H9 (cell line): ENCODE data around the gene TPSB2. TPM values are rescaled to one million over a fixed set of nuclear protein-coding genes. Genes with fewer than 3 reads are reported as not detected.

Experiments used
- DNase-seq: peaks from one replicate; pipeline ENCODE4 v3.0.0-alpha.2; 2017
- H2AFZ ChIP-seq: one replicate; pipeline ENCODE4 v1.6.1; 2013; ENCODE audit warnings: mild to moderate bottlenecking, low read length, control low read depth, moderate library complexity
- H2AK5ac ChIP-seq: 2 replicates; pipeline ENCODE4 v1.6.1; 2013; ENCODE audit warnings: low read length, control low read depth, mixed read lengths; ENCODE audit not compliant: insufficient read length
- H2BK120ac ChIP-seq: one replicate; pipeline ENCODE4 v1.6.1; 2013; ENCODE audit warnings: low read depth, mild to moderate bottlenecking, low read length, control low read depth, inconsistent platforms; ENCODE audit not compliant: poor library complexity, severe bottlenecking
- H2BK12ac ChIP-seq: 2 replicates; pipeline ENCODE4 v1.6.1; 2013; ENCODE audit warnings: low read length, control low read depth, mixed read lengths, low read depth; ENCODE audit not compliant: insufficient read length
- H2BK15ac ChIP-seq: 2 replicates; pipeline ENCODE4 v1.6.1; 2013; ENCODE audit warnings: low read depth, low read length, control low read depth
- H2BK20ac ChIP-seq: one replicate; pipeline ENCODE4 v1.6.1; 2013; ENCODE audit warnings: low read depth, mild to moderate bottlenecking, low read length, control low read depth, inconsistent platforms; ENCODE audit not compliant: poor library complexity, severe bottlenecking
- H2BK5ac ChIP-seq: 2 replicates; pipeline ENCODE4 v1.6.1; 2013; ENCODE audit warnings: low read length, control low read depth, mixed read lengths; ENCODE audit not compliant: insufficient read length
- H3K14ac ChIP-seq: 2 replicates; pipeline ENCODE4 v1.6.1; 2013; ENCODE audit warnings: low read length, control low read depth; ENCODE audit not compliant: insufficient read depth
- H3K18ac ChIP-seq: 2 replicates; pipeline ENCODE4 v1.6.1; 2013; ENCODE audit warnings: low read depth, mild to moderate bottlenecking, mixed read lengths, low read length, control low read depth; ENCODE audit not compliant: insufficient read length
- H3K23ac ChIP-seq: 2 replicates; pipeline ENCODE4 v1.6.1; 2013; ENCODE audit warnings: low read length, control low read depth, mixed read lengths, low read depth; ENCODE audit not compliant: insufficient read length
- H3K23me2 ChIP-seq: 2 replicates; pipeline ENCODE4 v1.6.1; 2013; ENCODE audit warnings: low read depth, mild to moderate bottlenecking, mixed read lengths, low read length, control low read depth; ENCODE audit not compliant: insufficient read length, poor library complexity, severe bottlenecking
- H3K27ac ChIP-seq: 2 replicates; pipeline ENCODE4 v1.5.1; 2013; ENCODE audit warnings: low read length, control low read depth, mixed read lengths, low read depth; ENCODE audit not compliant: insufficient read length
- H3K27me3 ChIP-seq: 2 replicates; pipeline ENCODE4 v1.6.1; 2013; ENCODE audit warnings: low read length, control low read depth, inconsistent platforms; ENCODE audit not compliant: insufficient read depth
- H3K4ac ChIP-seq: 2 replicates; pipeline ENCODE4 v1.6.1; 2013; ENCODE audit warnings: low read depth, mild to moderate bottlenecking, control low read depth, inconsistent platforms, low read length, moderate library complexity
- H3K4me1 ChIP-seq: 2 replicates; pipeline ENCODE4 v1.6.1; 2013; ENCODE audit warnings: low read length, control low read depth, inconsistent platforms; ENCODE audit not compliant: insufficient read depth
- H3K4me2 ChIP-seq: 2 replicates; pipeline ENCODE4 v1.6.1; 2013; ENCODE audit warnings: low read length, control low read depth, mixed read lengths; ENCODE audit not compliant: insufficient read length, insufficient read depth
- H3K56ac ChIP-seq: 2 replicates; pipeline ENCODE4 v1.6.1; 2013; ENCODE audit warnings: low read depth, mild to moderate bottlenecking, mixed read lengths, low read length, control low read depth; ENCODE audit not compliant: insufficient read length
- H3K79me1 ChIP-seq: 2 replicates; pipeline ENCODE4 v1.6.1; 2013; ENCODE audit warnings: low read depth, mild to moderate bottlenecking, moderate library complexity, low read length, control low read depth, inconsistent platforms; ENCODE audit not compliant: insufficient read depth, poor library complexity, severe bottlenecking
- H3K79me2 ChIP-seq: 2 replicates; pipeline ENCODE4 v1.6.1; 2013; ENCODE audit warnings: low read length, control low read depth, inconsistent platforms; ENCODE audit not compliant: insufficient read depth
- H3K9ac ChIP-seq: 2 replicates; pipeline ENCODE4 v1.6.1; 2013; ENCODE audit warnings: low read length, control low read depth, mixed read lengths; ENCODE audit not compliant: insufficient read length; ENCODE audit errors: extremely low read depth
- H3K9me3 ChIP-seq: one replicate; pipeline ENCODE4 v1.6.1; 2013; ENCODE audit warnings: low read depth, low read length, inconsistent platforms; ENCODE audit not compliant: control insufficient read depth
- H3T11ph ChIP-seq: one replicate; pipeline ENCODE4 v1.6.1; 2013; ENCODE audit warnings: mild to moderate bottlenecking, low read length, control low read depth, inconsistent platforms
- H4K20me1 ChIP-seq: one replicate; pipeline ENCODE4 v1.6.1; 2013; ENCODE audit not compliant: control insufficient read depth, insufficient read length, insufficient read depth
- H4K5ac ChIP-seq: 2 replicates; pipeline ENCODE4 v1.6.1; 2013; ENCODE audit warnings: low read depth, mild to moderate bottlenecking, mixed read lengths, low read length, control low read depth; ENCODE audit not compliant: insufficient read length
- H4K8ac ChIP-seq: replicated peaks from 2 replicates; pipeline ENCODE4 v1.6.1; 2013; ENCODE audit warnings: low read length, control low read depth, mixed read lengths, low read depth; ENCODE audit not compliant: insufficient read length
- H4K91ac ChIP-seq: 2 replicates; pipeline ENCODE4 v1.6.1; 2013; ENCODE audit warnings: low read depth, mild to moderate bottlenecking, moderate library complexity, mixed read lengths, low read length, control low read depth; ENCODE audit not compliant: insufficient read length
- H3K27ac Mint-ChIP-seq, 3 experiments: 2 replicates in 2 of 3; 3 replicates in 1 of 3; pipeline ENCODE4 v1.8.0; 2020 to 2021; ENCODE audit warnings: mixed read lengths in 3 of 3, mild to moderate bottlenecking in 1 of 3, moderate library complexity in 1 of 3
- H3K27me3 Mint-ChIP-seq: 2 replicates; pipeline ENCODE4 v1.8.0; 2021; ENCODE audit warnings: low read depth, mild to moderate bottlenecking, moderate library complexity, mixed read lengths
- H3K36me3 Mint-ChIP-seq, 3 experiments: 2 replicates in 2 of 3; 3 replicates in 1 of 3; pipeline ENCODE4 v1.8.0; 2020 to 2021; ENCODE audit warnings: low read depth in 3 of 3, mixed read lengths in 3 of 3; ENCODE audit not compliant: insufficient read depth in 1 of 3
- H3K4me1 Mint-ChIP-seq, 2 experiments: 2 replicates each; pipeline ENCODE4 v1.8.0; 2020; ENCODE audit warnings: mixed read lengths in 2 of 2
- H3K4me3 Mint-ChIP-seq, 2 experiments: 2 replicates in 1 of 2; 3 replicates in 1 of 2; pipeline ENCODE4 v1.8.0; 2020 to 2021; ENCODE audit warnings: mild to moderate bottlenecking in 2 of 2, mixed read lengths in 2 of 2, moderate library complexity in 1 of 2
- H3K9me3 Mint-ChIP-seq, 2 experiments: 2 replicates in 1 of 2; 3 replicates in 1 of 2; pipeline ENCODE4 v1.8.0; 2020; ENCODE audit warnings: mild to moderate bottlenecking in 2 of 2, mixed read lengths in 2 of 2, moderate library complexity in 1 of 2
- WGBS: extraction: QIAGEN DNeasy Blood & Tissue Kit; methylation state at CpG from one replicate; pipeline ENCODE4 v1.1.7; 2013; ENCODE audit warnings: missing lambda C conversion rate, low lambda C conversion rate, mixed read lengths; ENCODE audit not compliant: insufficient read length; ENCODE audit errors: extremely low coverage; 5-methylcytosine and 5-hydroxymethylcytosine counted together
- total RNA-seq: library from RNA; stranded (reverse); gene quantifications from 2 replicates; pipeline ENCODE4 v1.2.1, GENCODE V29; 2021
- TF ChIP-seq, protein P1 (sequence below): fragments of 200-600 bp; sonication (generic); conservative IDR thresholded peaks from 3 replicates; pipeline ENCODE4 v1.8.0; 2021; ENCODE audit warnings: antibody characterized with exemption, mild to moderate bottlenecking

TPSB2 gene
- total RNA-seq, 1 experiment from 2014 or later: not detected

- Histone ChIP-seq H2BK12ac (no peak overlapping the region), H3K27me3 (no peaks in the 10 kb centered on the region), H3K9me3 (no peaks in the 10 kb centered on the region), H2AK5ac (no peak overlapping the region), H3K4me2 (no peak overlapping the region), H3K4me1 (no peaks in the 10 kb centered on the region; the same call in 1 of the 2 replicates), H3K18ac (no peak overlapping the region), H3K23me2 (no peaks in the 10 kb centered on the region), H3K23ac (no peak overlapping the region), H3K9ac (no peak overlapping the region), H2BK5ac (no peak overlapping the region), H2BK15ac (no peak overlapping the region), H3K27ac (no peak overlapping the region), H4K5ac (no peak overlapping the region), H3K14ac (no peak overlapping the region), H4K8ac (no peak overlapping the region), H2BK120ac (no peak overlapping the region), H3K56ac (no peak overlapping the region), H3K4ac (no peak overlapping the region), H4K91ac (no peak overlapping the region), H3T11ph (no peak overlapping the region), H3K79me2 (no peaks in the 10 kb centered on the region), H4K20me1 (no peaks in the 10 kb centered on the region), H2AFZ (no peak overlapping the region), H3K79me1 (no peaks in the 10 kb centered on the region), H2BK20ac (no peak overlapping the region)
- TF ChIP-seq, protein P1, sequence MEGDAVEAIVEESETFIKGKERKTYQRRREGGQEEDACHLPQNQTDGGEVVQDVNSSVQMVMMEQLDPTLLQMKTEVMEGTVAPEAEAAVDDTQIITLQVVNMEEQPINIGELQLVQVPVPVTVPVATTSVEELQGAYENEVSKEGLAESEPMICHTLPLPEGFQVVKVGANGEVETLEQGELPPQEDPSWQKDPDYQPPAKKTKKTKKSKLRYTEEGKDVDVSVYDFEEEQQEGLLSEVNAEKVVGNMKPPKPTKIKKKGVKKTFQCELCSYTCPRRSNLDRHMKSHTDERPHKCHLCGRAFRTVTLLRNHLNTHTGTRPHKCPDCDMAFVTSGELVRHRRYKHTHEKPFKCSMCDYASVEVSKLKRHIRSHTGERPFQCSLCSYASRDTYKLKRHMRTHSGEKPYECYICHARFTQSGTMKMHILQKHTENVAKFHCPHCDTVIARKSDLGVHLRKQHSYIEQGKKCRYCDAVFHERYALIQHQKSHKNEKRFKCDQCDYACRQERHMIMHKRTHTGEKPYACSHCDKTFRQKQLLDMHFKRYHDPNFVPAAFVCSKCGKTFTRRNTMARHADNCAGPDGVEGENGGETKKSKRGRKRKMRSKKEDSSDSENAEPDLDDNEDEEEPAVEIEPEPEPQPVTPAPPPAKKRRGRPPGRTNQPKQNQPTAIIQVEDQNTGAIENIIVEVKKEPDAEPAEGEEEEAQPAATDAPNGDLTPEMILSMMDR: no peak
- Mint-ChIP-seq H3K36me3 (peaks cover 0 to 4% (median 2%) of the 10 kb centered on the region in 3 experiments; a peak in 3 of 7 replicates), H3K27ac (peak overlapping the region in 1 of 3 experiments; percentile 51; a peak in 1 of 7 replicates), H3K4me1 (peaks cover 0 to 10% of the 10 kb centered on the region in 2 experiments; a peak in 3 of 4 replicates), H3K4me3 (no peak overlapping the region; a peak in 1 of 5 replicates), H3K27me3 (peaks cover 44% of the 10 kb centered on the region), H3K9me3 (peaks cover 11 to 17% of the 10 kb centered on the region in 2 experiments)
- DNase-seq: no peak
- WGBS: no CpG with 5 or more reads among the region's 15 CpGs
Measured at GRCh38 chr16:1263591-1264344, 33.8 kb upstream of the TPSB2 start.
